Measurements from ENCODE around the gene CCN2.

The CCN2 gene

GRCh38 chr6:131950767-131951575, at the start of gene CCN2:
Gene CCN2, minus strand, starts transcription at chr6:131951372. Its CDS starts 200 bp downstream, at chr6:131951172.
- DNase-seq: no peak

GRCh38 chr6:132000296-132000695, 49.1 kb upstream of the CCN2 start:
- no peak for DNase-seq

- DNase-seq: no peak
Observed at GRCh38 chr6:131999545-132000146, 48.5 kb upstream of the CCN2 start.

GRCh38 chr6:131998255-131998982, 47.2 kb upstream of the CCN2 start:
- DNase-seq: no peak

GRCh38 chr6:131997429-131998153, 46.4 kb upstream of the CCN2 start:
- no peak for DNase-seq

GRCh38 chr6:131995917-131996316, 44.7 kb upstream of the CCN2 start:
- no peak for DNase-seq

- no peak for DNase-seq
Observed at GRCh38 chr6:131992557-131992956, 41.4 kb upstream of the CCN2 start.

GRCh38 chr6:131989036-131989435, 37.9 kb upstream of the CCN2 start:
- no peak for DNase-seq

- no peak for DNase-seq
Observed at GRCh38 chr6:131982740-131983259, 31.6 kb upstream of the CCN2 start.

- DNase-seq: no peak
Observed at GRCh38 chr6:131981624-131981978, 30.4 kb upstream of the CCN2 start.

- DNase-seq: no peak
Observed at GRCh38 chr6:131980791-131981623, 29.8 kb upstream of the CCN2 start.

GRCh38 chr6:131980338-131980790, 29.2 kb upstream of the CCN2 start:
- no peak for DNase-seq

GRCh38 chr6:131979515-131980337, 28.6 kb upstream of the CCN2 start:
- DNase-seq: no peak

- DNase-seq: no peak
Observed at GRCh38 chr6:131978522-131978921, 27.4 kb upstream of the CCN2 start.

GRCh38 chr6:131976545-131977061, 25.4 kb upstream of the CCN2 start:
- no peak for DNase-seq

- DNase-seq: no peak
Observed at GRCh38 chr6:131972741-131973140, 21.6 kb upstream of the CCN2 start.

GRCh38 chr6:131970076-131970859, 19.1 kb upstream of the CCN2 start:
- no peak for DNase-seq

- no peak for DNase-seq
Observed at GRCh38 chr6:131968656-131969055, 17.5 kb upstream of the CCN2 start.

GRCh38 chr6:131967948-131968347, 16.8 kb upstream of the CCN2 start:
- peak in 1 of 2 experiments; percentile 18 for DNase-seq

- no peak for DNase-seq
Observed at GRCh38 chr6:131966443-131966842, 15.3 kb upstream of the CCN2 start.
